Measurements from ENCODE around the gene CDK6.

The CDK6 gene

GRCh38 chr7:92696584-92696983 is 139.8 kb downstream of the CDK6 start:
- Mint-ChIP-seq H3K27ac (no peak overlapping the region), H3K4me3 (no peak overlapping the region), H3K27me3 (no peaks in the 10 kb centered on the region), H3K36me3 (ENCODE audit: low read depth) (no peaks in the 10 kb centered on the region), H3K4me1 (ENCODE audit: low read depth) (peaks cover 7% of the 10 kb centered on the region), H3K9me3 (no peaks in the 10 kb centered on the region)
- intact Hi-C loops (cut with micrococcal nuclease), result no loop called here

- Mint-ChIP-seq H3K27ac (no peak overlapping the region), H3K9me3 (no peaks in the 10 kb centered on the region), H3K4me1 (ENCODE audit: low read depth) (peaks cover 7% of the 10 kb centered on the region), H3K36me3 (ENCODE audit: low read depth) (no peaks in the 10 kb centered on the region), H3K27me3 (no peaks in the 10 kb centered on the region), H3K4me3 (peak overlapping the region; percentile 55)
- intact Hi-C loops (cut with micrococcal nuclease), result no loop called here
Measured at GRCh38 chr7:92695308-92696261, 140.8 kb downstream of the CDK6 start.

- peaks cover 9% of the 10 kb centered on the region for H3K4me1 Mint-ChIP-seq (ENCODE audit: low read depth)
- no peaks in the 10 kb centered on the region for H3K27me3 Mint-ChIP-seq
- H3K36me3 Mint-ChIP-seq (ENCODE audit: low read depth), result no peaks in the 10 kb centered on the region
- intact Hi-C loops (cut with micrococcal nuclease), result no loop called here
- H3K4me3 Mint-ChIP-seq, result no peak overlapping the region
- no peak overlapping the region for H3K27ac Mint-ChIP-seq
- H3K9me3 Mint-ChIP-seq, result no peaks in the 10 kb centered on the region
Measured at GRCh38 chr7:92694211-92694610, 142.2 kb downstream of the CDK6 start.

DNA sequence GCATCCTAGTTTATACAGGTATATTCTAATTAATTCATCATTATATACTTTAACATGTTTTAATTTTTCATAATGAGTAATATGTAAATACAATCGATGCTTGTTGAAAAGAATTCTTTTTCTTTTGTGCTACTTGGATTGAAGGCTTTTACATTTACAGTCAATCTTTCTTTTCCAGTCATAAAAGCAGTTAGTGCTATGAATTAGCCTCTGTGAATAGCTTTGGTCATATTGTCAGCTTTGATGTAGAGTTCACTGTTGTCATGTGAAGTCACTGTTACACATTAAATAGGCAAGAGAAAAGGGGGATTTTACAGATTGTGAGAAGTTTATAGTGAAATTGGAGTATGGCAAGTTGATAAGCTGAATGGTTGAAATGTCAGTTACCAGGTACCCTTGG is 142.9 kb downstream of the CDK6 start:
- Mint-ChIP-seq H3K4me3 (no peak overlapping the region), H3K27ac (no peak overlapping the region), H3K36me3 (ENCODE audit: low read depth) (no peaks in the 10 kb centered on the region), H3K27me3 (no peaks in the 10 kb centered on the region), H3K9me3 (no peaks in the 10 kb centered on the region), H3K4me1 (ENCODE audit: low read depth) (peaks cover 13% of the 10 kb centered on the region)
- intact Hi-C loops (cut with micrococcal nuclease), result no loop called here

DNA sequence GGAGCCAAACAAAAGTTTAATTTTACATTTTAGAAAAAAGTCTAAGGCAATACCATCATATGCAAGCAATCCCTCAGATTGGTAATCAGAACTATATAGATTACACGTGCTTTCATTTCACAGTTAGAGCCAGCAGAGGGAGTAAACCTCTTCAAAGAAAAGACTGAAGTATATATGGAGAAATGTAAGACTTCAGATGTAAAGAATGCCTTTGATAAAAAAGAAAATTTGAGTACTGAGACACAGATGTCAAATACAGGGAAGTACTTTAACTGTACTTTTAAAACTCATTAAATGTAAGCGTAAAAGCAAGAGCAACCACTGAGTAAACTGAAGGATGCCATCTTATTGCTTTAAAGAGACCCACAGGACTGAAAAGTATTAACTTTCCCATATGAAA is 144.8 kb downstream of the CDK6 start:
- Mint-ChIP-seq H3K27me3 (no peaks in the 10 kb centered on the region), H3K4me1 (ENCODE audit: low read depth) (peaks cover 13% of the 10 kb centered on the region), H3K27ac (no peak overlapping the region), H3K36me3 (ENCODE audit: low read depth) (no peaks in the 10 kb centered on the region), H3K9me3 (no peaks in the 10 kb centered on the region), H3K4me3 (no peak overlapping the region)
- intact Hi-C loops (cut with micrococcal nuclease), result loop anchor here (1.0 to 2.0 kb wide), 4 partner anchors 70 to 363 kb away; no protein-coding TSS in a partner anchor

- Mint-ChIP-seq H3K9me3 (no peaks in the 10 kb centered on the region), H3K27me3 (no peaks in the 10 kb centered on the region), H3K27ac (no peak overlapping the region), H3K4me1 (ENCODE audit: low read depth) (peaks cover 11% of the 10 kb centered on the region), H3K36me3 (ENCODE audit: low read depth) (no peaks in the 10 kb centered on the region), H3K4me3 (no peak overlapping the region)
- intact Hi-C loops (cut with micrococcal nuclease), result no loop called here
Measured at GRCh38 chr7:92685136-92686042, 151.0 kb downstream of the CDK6 start.

GRCh38 chr7:92684274-92684673 is 152.1 kb downstream of the CDK6 start:
- no peaks in the 10 kb centered on the region for H3K27me3 Mint-ChIP-seq
- H3K4me3 Mint-ChIP-seq, result no peak overlapping the region
- H3K4me1 Mint-ChIP-seq (ENCODE audit: low read depth), result peaks cover 10% of the 10 kb centered on the region
- intact Hi-C loops (cut with micrococcal nuclease), result no loop called here
- no peak overlapping the region for H3K27ac Mint-ChIP-seq
- no peaks in the 10 kb centered on the region for H3K9me3 Mint-ChIP-seq
- no peaks in the 10 kb centered on the region for H3K36me3 Mint-ChIP-seq (ENCODE audit: low read depth)

GRCh38 chr7:92682903-92683539 is 153.4 kb downstream of the CDK6 start:
- Mint-ChIP-seq H3K4me3 (no peak overlapping the region), H3K27ac (no peak overlapping the region), H3K4me1 (ENCODE audit: low read depth) (peaks cover 18% of the 10 kb centered on the region), H3K36me3 (ENCODE audit: low read depth) (no peaks in the 10 kb centered on the region), H3K27me3 (no peaks in the 10 kb centered on the region), H3K9me3 (no peaks in the 10 kb centered on the region)
- intact Hi-C loops (cut with micrococcal nuclease), result no loop called here

GRCh38 chr7:92682330-92682729 is 154.0 kb downstream of the CDK6 start:
- intact Hi-C loops (cut with micrococcal nuclease), result no loop called here
- Mint-ChIP-seq H3K27me3 (no peaks in the 10 kb centered on the region), H3K36me3 (ENCODE audit: low read depth) (no peaks in the 10 kb centered on the region), H3K9me3 (no peaks in the 10 kb centered on the region), H3K27ac (no peak overlapping the region), H3K4me1 (ENCODE audit: low read depth) (peaks cover 19% of the 10 kb centered on the region), H3K4me3 (no peak overlapping the region)

GRCh38 chr7:92681633-92682032 is 154.7 kb downstream of the CDK6 start:
- no peaks in the 10 kb centered on the region for H3K36me3 Mint-ChIP-seq (ENCODE audit: low read depth)
- intact Hi-C loops (cut with micrococcal nuclease), result no loop called here
- H3K4me1 Mint-ChIP-seq (ENCODE audit: low read depth), result peaks cover 19% of the 10 kb centered on the region

DNA sequence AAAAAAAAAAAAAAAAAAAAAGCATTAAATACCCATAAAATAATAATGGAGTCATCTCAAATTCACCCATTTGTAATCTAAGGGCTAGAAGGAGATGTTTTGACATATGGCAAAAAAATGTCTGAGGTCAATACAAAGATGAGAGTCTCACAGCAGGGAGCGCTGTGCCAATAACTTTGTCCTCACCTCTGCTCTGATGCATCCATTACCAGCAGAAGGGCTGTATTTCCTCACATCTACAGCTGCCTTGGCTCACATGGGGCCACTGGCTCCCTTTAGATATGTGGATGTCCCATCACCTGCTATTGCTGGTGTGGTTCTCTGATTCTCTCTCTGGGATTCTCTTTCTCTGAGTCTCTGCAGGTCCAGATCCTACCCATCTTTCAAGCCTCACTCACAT is 155.9 kb downstream of the CDK6 start:
- intact Hi-C loops (cut with micrococcal nuclease), result no loop called here
- no peaks in the 10 kb centered on the region for H3K36me3 Mint-ChIP-seq (ENCODE audit: low read depth)
- H3K9me3 Mint-ChIP-seq, result no peaks in the 10 kb centered on the region
- no peak overlapping the region for H3K27ac Mint-ChIP-seq
- peaks cover 19% of the 10 kb centered on the region for H3K4me1 Mint-ChIP-seq (ENCODE audit: low read depth)
- no peaks in the 10 kb centered on the region for H3K27me3 Mint-ChIP-seq
- no peak overlapping the region for H3K4me3 Mint-ChIP-seq

More at GRCh38 chr7:92681633-92682032, 154.7 kb downstream of the CDK6 start:
- Mint-ChIP-seq H3K9me3 (no peaks in the 10 kb centered on the region), H3K27me3 (no peaks in the 10 kb centered on the region), H3K4me3 (no peak overlapping the region), H3K27ac (no peak overlapping the region)

DNA sequence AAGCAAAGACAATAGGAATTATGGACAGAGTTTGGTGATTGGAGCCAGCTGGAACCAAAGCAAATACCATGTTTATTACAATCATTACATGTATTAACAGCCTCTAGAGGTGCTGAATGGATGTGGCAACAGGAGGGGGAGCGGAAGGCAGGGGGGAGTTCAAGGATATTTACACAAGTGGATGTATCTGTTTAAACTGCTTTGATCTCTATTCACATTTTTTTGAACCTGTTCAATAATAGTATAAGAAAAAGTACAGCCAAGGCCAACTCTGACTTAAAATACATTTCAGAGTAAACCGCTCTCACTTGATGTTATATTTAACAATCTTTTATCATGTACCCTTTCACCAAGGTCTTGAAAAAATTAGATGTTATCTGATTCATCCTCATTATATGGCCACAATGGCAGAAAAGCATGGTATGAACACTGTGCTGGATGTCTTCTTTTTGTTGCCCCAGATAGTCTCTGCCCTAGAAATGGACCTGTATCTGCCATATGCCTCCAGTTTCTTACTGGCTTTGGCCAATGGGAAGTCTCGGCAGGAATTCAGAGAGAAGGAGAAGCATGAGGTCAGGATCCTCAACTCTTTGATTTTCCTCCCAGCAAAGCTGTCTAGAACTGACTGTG is 158.0 kb downstream of the CDK6 start:
- Mint-ChIP-seq H3K36me3 (ENCODE audit: low read depth) (no peaks in the 10 kb centered on the region), H3K4me3 (no peak overlapping the region), H3K4me1 (ENCODE audit: low read depth) (peaks cover 19% of the 10 kb centered on the region), H3K27me3 (no peaks in the 10 kb centered on the region), H3K9me3 (no peaks in the 10 kb centered on the region), H3K27ac (no peak overlapping the region)
- intact Hi-C loops (cut with micrococcal nuclease), result loop anchor here (5.0 kb wide), 1 partner anchor 51 kb away; no protein-coding TSS in a partner anchor

GRCh38 chr7:92674379-92674778 is 162.0 kb downstream of the CDK6 start:
- intact Hi-C loops (cut with micrococcal nuclease), result no loop called here
- H3K36me3 Mint-ChIP-seq (ENCODE audit: low read depth), result peaks cover 9% of the 10 kb centered on the region

More at GRCh38 chr7:92674379-92674778, 162.0 kb downstream of the CDK6 start:
- Mint-ChIP-seq H3K4me3 (no peak overlapping the region), H3K9me3 (no peaks in the 10 kb centered on the region), H3K27ac (no peak overlapping the region), H3K4me1 (ENCODE audit: low read depth) (peaks cover 14% of the 10 kb centered on the region), H3K27me3 (no peaks in the 10 kb centered on the region)

All from dendritic cell treated with granulocyte-macrophage colony-stimulating factor and Interleukin-4, amounts not matched to agents 40 ng/mL and 50 ng/mL, for 4 days (primary cell).